CD8-positive, alpha-beta memory T cell (primary cell): ENCODE measurements around the gene NAA80. TPM values are rescaled to one million over a fixed set of nuclear protein-coding genes. Genes with fewer than 3 reads are reported as not detected.
"Not testable (repeated sequence)": the region's sequence is repeated elsewhere in the genome, so short reads cannot be mapped to it uniquely, and the experiment has no call there.

Experiments
- CTCF ChIA-PET: fragments of 350-600 bp; sonication (Branson Sonifier 250); formaldehyde crosslinking; loops from one replicate; lab custom pipeline; 2021; ENCODE audit warnings: antibody characterized with exemption; lab: Charles Lee
- POLR2A ChIA-PET: fragments of 350-600 bp; sonication (Branson Sonifier 250); formaldehyde crosslinking; loops from one replicate; lab custom pipeline; 2021; ENCODE audit warnings: antibody characterized with exemption; lab: Charles Lee
- DNase-seq, 5 donors: peaks; one replicate each; pipeline versions ENCODE4 v3.0.0 to v3.0.0-alpha.2; 2020 to 2022; ENCODE audit warnings: mixed read lengths in 1 of 5
- H3K27ac ChIP-seq: one replicate; pipeline ENCODE4 v1.7.0; 2013; ENCODE audit warnings: low read depth, mild to moderate bottlenecking, low read length, moderate library complexity
- H3K27me3 ChIP-seq: 2 replicates; pipeline ENCODE4 v1.7.0; 2013; ENCODE audit warnings: low read length, mild to moderate bottlenecking; ENCODE audit not compliant: insufficient read depth, poor library complexity, severe bottlenecking
- H3K36me3 ChIP-seq: 2 replicates; pipeline ENCODE4 v1.7.0; 2013; ENCODE audit warnings: mild to moderate bottlenecking, low read length, moderate library complexity; ENCODE audit not compliant: insufficient read depth
- H3K4me1 ChIP-seq: 2 replicates; pipeline ENCODE4 v1.7.0; 2013; ENCODE audit warnings: mild to moderate bottlenecking, low read length, moderate library complexity; ENCODE audit not compliant: insufficient read depth
- H3K4me3 ChIP-seq: 2 replicates; pipeline ENCODE4 v1.7.0; 2013; ENCODE audit warnings: mild to moderate bottlenecking, low read length
- H3K9me3 ChIP-seq: 2 replicates; pipeline ENCODE4 v1.7.0; 2013; ENCODE audit warnings: mild to moderate bottlenecking, low read length
- H3K27ac Mint-ChIP-seq, 8 donors: one replicate each; pipeline ENCODE4 v1.8.0; 2020 to 2021; ENCODE audit warnings: mixed read lengths in 8 of 8, mild to moderate bottlenecking in 6 of 8, inconsistent platforms in 3 of 8, moderate library complexity in 3 of 8
- H3K27me3 Mint-ChIP-seq, 2 donors: one replicate each; pipeline ENCODE4 v1.8.0; 2020 to 2021; ENCODE audit warnings: mixed read lengths in 2 of 2, mild to moderate bottlenecking in 1 of 2, moderate library complexity in 1 of 2
- H3K36me3 Mint-ChIP-seq, 3 donors: one replicate each; pipeline ENCODE4 v1.8.0; 2020 to 2021; ENCODE audit warnings: mixed read lengths in 3 of 3, inconsistent platforms in 1 of 3, mild to moderate bottlenecking in 1 of 3
- H3K4me1 Mint-ChIP-seq, 3 donors: one replicate each; pipeline ENCODE4 v1.8.0; 2020 to 2021; ENCODE audit warnings: mixed read lengths in 3 of 3, inconsistent platforms in 1 of 3, mild to moderate bottlenecking in 1 of 3
- H3K4me3 Mint-ChIP-seq, 7 donors: one replicate each; pipeline ENCODE4 v1.8.0; 2020 to 2021; ENCODE audit warnings: mixed read lengths in 7 of 7, mild to moderate bottlenecking in 6 of 7, moderate library complexity in 4 of 7, inconsistent platforms in 2 of 7
- H3K9me3 Mint-ChIP-seq, 5 donors: one replicate each; pipeline ENCODE4 v1.8.0; 2020 to 2022; ENCODE audit warnings: mixed read lengths in 5 of 5, mild to moderate bottlenecking in 3 of 5, moderate library complexity in 2 of 5, inconsistent platforms in 1 of 5
- polyA plus RNA-seq: library from polyadenylated mRNA; unstranded; fragments of 300-500 nt; fragmentation: Illumina TruSeq; gene quantifications from one replicate; pipeline ENCODE4 v1.2.3, GENCODE V29; 2021
- total RNA-seq, 2 experiments: library from RNA; stranded (reverse); gene quantifications; one replicate each; pipeline ENCODE4 v1.2.3, GENCODE V29; 2021

The NAA80 gene
- total and polyA plus RNA-seq, 3 experiments from 2014 or later, result 17.3 to 19.3 (median 18.3) TPM

- H3K27me3 Mint-ChIP-seq, POLR2A ChIA-PET, H3K9me3 Mint-ChIP-seq, H3K27ac Mint-ChIP-seq, H3K4me3 ChIP-seq, H3K36me3 ChIP-seq, CTCF ChIA-PET, H3K27me3 ChIP-seq, H3K36me3 Mint-ChIP-seq, H3K9me3 ChIP-seq, H3K27ac ChIP-seq, DNase-seq, H3K4me3 Mint-ChIP-seq: not testable (repeated sequence)
- H3K4me1 ChIP-seq, result peaks cover 11% of the 10 kb centered on the region
- H3K4me1 Mint-ChIP-seq, result peaks cover 17 to 28% (median 24%) of the 10 kb centered on the region in 3 donors
These were observed 12.8 kb upstream of the NAA80 start for GRCh38 chr3:50312041-50312440.

GRCh38 chr3:50304601-50305000, 5.4 kb upstream of the NAA80 start:
- Mint-ChIP-seq H3K9me3 (no peaks in the 10 kb centered on the region), H3K36me3 (no peaks in the 10 kb centered on the region), H3K4me3 (no peak overlapping the region), H3K27ac (peak overlapping the region in 3 of 8 donors; percentile 52 to 56 (median 54)), H3K4me1 (peaks cover 9 to 23% (median 10%) of the 10 kb centered on the region in 3 donors), H3K27me3 (peaks cover 0 to 3% of the 10 kb centered on the region in 2 donors)
- H3K4me1 ChIP-seq, result peaks cover 11% of the 10 kb centered on the region
- H3K9me3 ChIP-seq, result no peaks in the 10 kb centered on the region
- ChIA-PET POLR2A (interaction anchor here (0.6 to 1.4 kb wide), 2 partner anchors 12 to 491 kb away, joined by 3 read pairs; partner anchors contain the start of genes IFRD2 and UBA7), CTCF (no interaction called here)
- H3K27ac ChIP-seq, result no peak overlapping the region
- DNase-seq, result no peak
- H3K27me3 ChIP-seq, result no peaks in the 10 kb centered on the region
- H3K36me3 ChIP-seq, result no peaks in the 10 kb centered on the region
- no peak overlapping the region for H3K4me3 ChIP-seq

GRCh38 chr3:50303013-50303815, 4.0 kb upstream of the NAA80 start, which contains the start of gene HYAL1:
Gene HYAL1, minus strand, starts transcription at chr3:50303574. Its CDS starts 618 bp downstream, at chr3:50302956.
- Histone ChIP-seq H3K27ac (peak within 1 kb of the TSS; percentile 43), H3K36me3 (no peaks in the 10 kb centered on the region), H3K4me1 (peaks cover 19% of the 10 kb centered on the region), H3K27me3 (no peaks in the 10 kb centered on the region), H3K9me3 (no peaks in the 10 kb centered on the region), H3K4me3 (no peak within 1 kb of the TSS)
- POLR2A ChIA-PET, result interaction anchor here (0.6 kb wide), 2 partner anchors 25 to 1197 kb away, joined by 3 to 5 read pairs; no protein-coding TSS in a partner anchor
- peak within 1 kb of the TSS in 1 of 7 donors; percentile 44 for H3K4me3 Mint-ChIP-seq
- H3K27ac Mint-ChIP-seq, result no peak within 1 kb of the TSS
- no peak for DNase-seq
- H3K27me3 Mint-ChIP-seq, result peaks cover 0 to 3% of the 10 kb centered on the region in 2 donors
- no peaks in the 10 kb centered on the region for H3K9me3 Mint-ChIP-seq
- peaks cover 0 to 6% (median 0%) of the 10 kb centered on the region in 3 donors for H3K36me3 Mint-ChIP-seq
- CTCF ChIA-PET, result interaction anchor here (1.0 kb wide), 1 partner anchor 13 kb away, joined by 3 read pairs; no protein-coding TSS in a partner anchor
- H3K4me1 Mint-ChIP-seq, result peaks cover 17 to 37% (median 17%) of the 10 kb centered on the region in 3 donors

GRCh38 chr3:50302095-50303012, 3.1 kb upstream of the NAA80 start:
- DNase-seq, result no peak
- H3K36me3 Mint-ChIP-seq, result peaks cover 0 to 7% (median 0%) of the 10 kb centered on the region in 3 donors
- peaks cover 0 to 3% of the 10 kb centered on the region in 2 donors for H3K27me3 Mint-ChIP-seq
- H3K36me3 ChIP-seq, result no peaks in the 10 kb centered on the region
- ChIA-PET POLR2A (interaction anchor here (0.6 kb wide), 2 partner anchors 26 to 1198 kb away, joined by 3 to 5 read pairs; no protein-coding TSS in a partner anchor), CTCF (interaction anchor here (1.0 kb wide), 2 partner anchors 11 to 12 kb away, joined by 3 read pairs; no protein-coding TSS in a partner anchor)
- peak overlapping the region in 2 of 7 donors; percentile 20 to 44 for H3K4me3 Mint-ChIP-seq
- H3K27me3 ChIP-seq, result no peaks in the 10 kb centered on the region
- H3K4me3 ChIP-seq, result no peak overlapping the region
- H3K4me1 Mint-ChIP-seq, result peaks cover 20 to 45% (median 22%) of the 10 kb centered on the region in 3 donors
- H3K27ac Mint-ChIP-seq, result peak overlapping the region in 1 of 8 donors; percentile 73
- H3K9me3 Mint-ChIP-seq, result no peaks in the 10 kb centered on the region
- H3K27ac ChIP-seq, result no peak overlapping the region
- no peaks in the 10 kb centered on the region for H3K9me3 ChIP-seq
- H3K4me1 ChIP-seq, result peaks cover 25% of the 10 kb centered on the region

- DNase-seq, result no peak
- H3K27ac Mint-ChIP-seq, result peak overlapping the region in 7 of 8 donors; percentile 68 to 100 (median 99)
- no peaks in the 10 kb centered on the region for H3K9me3 Mint-ChIP-seq
- ChIA-PET POLR2A (no interaction called here), CTCF (no interaction called here)
- Histone ChIP-seq H3K36me3 (no peaks in the 10 kb centered on the region), H3K27ac (peak overlapping the region; percentile 96), H3K4me1 (peaks cover 25% of the 10 kb centered on the region), H3K27me3 (no peaks in the 10 kb centered on the region), H3K4me3 (no peak overlapping the region), H3K9me3 (no peaks in the 10 kb centered on the region)
- peak overlapping the region; percentile 55 to 98 (median 95) for H3K4me3 Mint-ChIP-seq
- peaks cover 21 to 53% (median 22%) of the 10 kb centered on the region in 3 donors for H3K4me1 Mint-ChIP-seq
- peaks cover 0 to 3% of the 10 kb centered on the region in 2 donors for H3K27me3 Mint-ChIP-seq
- H3K36me3 Mint-ChIP-seq, result peaks cover 0 to 14% (median 0%) of the 10 kb centered on the region in 3 donors
These were observed 1.6 kb upstream of the NAA80 start for GRCh38 chr3:50300681-50301254.

- no peaks in the 10 kb centered on the region for H3K9me3 ChIP-seq
- peak overlapping the region; percentile 68 for H3K4me3 ChIP-seq
- no peaks in the 10 kb centered on the region for H3K27me3 ChIP-seq
- no peak for DNase-seq
- CTCF ChIA-PET, result interaction anchor here (0.5 to 3.0 kb wide), 13 partner anchors 9 to 108 kb away, joined by 3 to 16 read pairs (median 9); partner anchors contain the start of genes CYB561D2, HYAL2 and NPRL2
- Mint-ChIP-seq H3K4me1 (peaks cover 21 to 54% (median 22%) of the 10 kb centered on the region in 3 donors), H3K27ac (peak overlapping the region; percentile 97 to 100 (median 99)), H3K36me3 (peaks cover 0 to 14% (median 0%) of the 10 kb centered on the region in 3 donors), H3K27me3 (peaks cover 0 to 3% of the 10 kb centered on the region in 2 donors), H3K9me3 (no peaks in the 10 kb centered on the region), H3K4me3 (peak overlapping the region; percentile 93 to 98 (median 95))
- H3K4me1 ChIP-seq, result peaks cover 25% of the 10 kb centered on the region
- H3K27ac ChIP-seq, result peak overlapping the region; percentile 96
- POLR2A ChIA-PET, result interaction anchor here (0.5 to 2.2 kb wide), 9 partner anchors 17 to 65 kb away, joined by 3 to 31 read pairs (median 7); partner anchors contain the start of genes CYB561D2, NPRL2, RASSF1 and TUSC2
- no peaks in the 10 kb centered on the region for H3K36me3 ChIP-seq
These were observed 900 bp upstream of the NAA80 start for GRCh38 chr3:50299929-50300680.
